PC-9 (cell line): ENCODE results near the gene BAIAP2. TPM values are rescaled to one million over a fixed set of nuclear protein-coding genes. Genes with fewer than 3 reads are reported as not detected.

ENCODE experiments used
- BruUV-seq: library from RNA; stranded (reverse); fragments of 400-500 nt; replicated peaks from 2 replicates; lab custom pipeline; 2021; lab: Mats Ljungman, UMichigan
- CTCF ChIA-PET: fragments of 300-600 bp; sonication (Branson Sonifier 250); formaldehyde crosslinking; loops from one replicate; lab custom pipeline; 2022; ENCODE audit warnings: antibody characterized with exemption; lab: Charles Lee
- POLR2A ChIA-PET: fragments of 300-600 bp; sonication (Branson Sonifier 250); formaldehyde crosslinking; loops from one replicate; lab custom pipeline; 2022; ENCODE audit warnings: antibody characterized with exemption; ENCODE audit not compliant: unreplicated experiment; lab: Charles Lee
- DNase-seq, 2 experiments: peaks; one replicate each; pipeline versions ENCODE4 v3.0.0 to v3.0.0-alpha.2; 2015 to 2022; ENCODE audit warnings: mixed read lengths in 1 of 2
- H2AFZ ChIP-seq: fragments of 200-600 bp; sonication (generic); 2 replicates; pipeline ENCODE4 v1.8.1; 2017; ENCODE audit warnings: antibody characterized with exemption
- H3F3A ChIP-seq: fragments of 200-600 bp; sonication (generic); 2 replicates; pipeline ENCODE4 v1.8.1; 2017; ENCODE audit warnings: antibody characterized with exemption, mild to moderate bottlenecking, low read depth; ENCODE audit not compliant: insufficient read depth
- H3K27ac ChIP-seq: fragments of 200-600 bp; sonication (generic); 2 replicates; pipeline ENCODE4 v1.6.1; 2016; ENCODE audit warnings: mixed run types
- H3K27me3 ChIP-seq: fragments of 200-600 bp; sonication (generic); 2 replicates; pipeline ENCODE4 v1.6.1; 2016; ENCODE audit warnings: low read depth, mixed run types; ENCODE audit not compliant: insufficient read depth
- H3K36me3 ChIP-seq: fragments of 200-600 bp; sonication (generic); 2 replicates; pipeline ENCODE4 v1.6.1; 2016; ENCODE audit warnings: low read depth, mixed run types
- H3K4me1 ChIP-seq: fragments of 200-600 bp; sonication (generic); replicated peaks from 2 replicates; pipeline ENCODE4 v1.6.1; 2016; ENCODE audit warnings: mixed run types; ENCODE audit not compliant: insufficient read depth
- H3K4me2 ChIP-seq: fragments of 200-600 bp; sonication (generic); 2 replicates; pipeline ENCODE4 v1.6.1; 2017; ENCODE audit warnings: mixed run types
- H3K4me3 ChIP-seq: fragments of 200-600 bp; sonication (generic); 2 replicates; pipeline ENCODE4 v1.6.1; 2016; ENCODE audit warnings: mixed run types
- H3K79me2 ChIP-seq: fragments of 200-600 bp; sonication (generic); 2 replicates; pipeline ENCODE4 v1.6.1; 2017; ENCODE audit warnings: low read depth, mixed run types
- H3K9me2 ChIP-seq: fragments of 200-600 bp; sonication (generic); 2 replicates; pipeline ENCODE4 v1.8.1; 2017; ENCODE audit warnings: mild to moderate bottlenecking; ENCODE audit not compliant: insufficient read depth
- H3K9me3 ChIP-seq: fragments of 200-600 bp; sonication (generic); 2 replicates; pipeline ENCODE4 v1.8.1; 2016; ENCODE audit warnings: low read depth; ENCODE audit not compliant: insufficient read depth
- H4K20me1 ChIP-seq: fragments of 200-600 bp; sonication (generic); 2 replicates; pipeline ENCODE4 v1.8.1; 2017; ENCODE audit not compliant: insufficient read depth
- EZH2 ChIP-seq: fragments of 200-600 bp; sonication (generic); IDR thresholded peaks from 2 replicates; pipeline ENCODE4 v1.8.0; 2017; ENCODE audit warnings: antibody characterized with exemption, low read depth
- intact Hi-C: fragments of 100-400 bp; cut with micrococcal nuclease; formaldehyde crosslinking; loops from one replicate; pipeline ENCODE4 v1.10.0; 2022; ENCODE audit not compliant: unreplicated experiment
- total RNA-seq: library from RNA; stranded (reverse); gene quantifications from 2 replicates; pipeline ENCODE4 v1.2.3, GENCODE V29; 2021
- TF ChIP-seq, protein P1 (sequence below): fragments of 200-600 bp; sonication (generic); conservative IDR thresholded peaks from 2 replicates; pipeline ENCODE4 v1.6.1; 2017; ENCODE audit warnings: mixed run types, antibody characterized with exemption, mild to moderate bottlenecking, moderate library complexity

BAIAP2 gene
- total RNA-seq, 1 experiment from 2014 or later: 125 TPM

DNA sequence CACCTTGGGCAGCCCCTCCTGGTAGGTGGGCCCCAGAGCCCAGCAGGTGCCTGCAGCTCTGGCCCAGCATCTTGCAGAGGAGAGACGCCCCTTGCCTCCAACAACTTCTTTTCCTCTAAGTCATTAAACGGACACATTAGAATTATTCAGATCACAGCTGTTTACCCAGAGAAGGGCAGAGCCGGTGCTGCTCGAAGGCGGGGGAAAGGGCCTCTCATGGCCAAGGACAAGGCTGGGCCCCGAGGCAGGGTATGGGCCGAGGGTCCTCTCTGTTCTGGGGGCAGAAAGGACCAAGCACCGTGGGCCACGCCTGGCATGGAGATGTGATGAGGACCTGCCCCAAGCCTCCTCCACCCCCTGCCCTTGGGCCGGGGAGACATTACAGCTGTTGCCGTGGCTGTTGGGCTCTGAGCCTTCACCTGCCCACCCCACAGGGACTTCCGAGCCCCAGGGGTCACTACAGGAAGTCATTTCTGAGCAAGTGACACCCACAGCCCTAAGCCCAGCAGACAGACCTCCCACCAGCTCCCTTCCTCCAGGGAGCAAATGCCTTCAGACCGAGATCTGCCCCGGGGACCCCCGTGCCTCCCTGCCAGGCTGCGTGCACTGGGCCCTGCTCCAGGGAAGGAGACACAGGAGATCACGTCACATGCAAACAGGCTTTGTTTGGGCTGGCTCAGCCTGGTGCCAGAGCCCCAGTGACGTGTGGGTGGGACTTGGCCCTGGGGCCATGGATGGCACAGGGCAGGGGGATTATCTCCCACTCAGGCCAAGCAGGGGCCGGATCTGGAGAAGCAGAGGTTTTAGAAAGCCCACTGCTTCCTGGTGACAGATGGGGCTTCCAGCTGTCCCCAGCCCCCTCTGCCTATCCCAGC lies 129.7 kb downstream of the BAIAP2 start:
- Histone ChIP-seq H3K4me3 (no peak overlapping the region), H3K4me1 (no peaks in the 10 kb centered on the region), H3K27me3 (peaks cover 21% of the 10 kb centered on the region), H3K9me2 (no peaks in the 10 kb centered on the region), H3K9me3 (no peaks in the 10 kb centered on the region), H3K36me3 (no peaks in the 10 kb centered on the region), H4K20me1 (no peaks in the 10 kb centered on the region), H3K4me2 (no peak overlapping the region), H3K27ac (no peak overlapping the region), H3F3A (peaks cover 1% of the 10 kb centered on the region; the same call in 1 of the 2 replicates), H3K79me2 (no peaks in the 10 kb centered on the region), H2AFZ (no peak overlapping the region)
- TF ChIP-seq, protein P1, sequence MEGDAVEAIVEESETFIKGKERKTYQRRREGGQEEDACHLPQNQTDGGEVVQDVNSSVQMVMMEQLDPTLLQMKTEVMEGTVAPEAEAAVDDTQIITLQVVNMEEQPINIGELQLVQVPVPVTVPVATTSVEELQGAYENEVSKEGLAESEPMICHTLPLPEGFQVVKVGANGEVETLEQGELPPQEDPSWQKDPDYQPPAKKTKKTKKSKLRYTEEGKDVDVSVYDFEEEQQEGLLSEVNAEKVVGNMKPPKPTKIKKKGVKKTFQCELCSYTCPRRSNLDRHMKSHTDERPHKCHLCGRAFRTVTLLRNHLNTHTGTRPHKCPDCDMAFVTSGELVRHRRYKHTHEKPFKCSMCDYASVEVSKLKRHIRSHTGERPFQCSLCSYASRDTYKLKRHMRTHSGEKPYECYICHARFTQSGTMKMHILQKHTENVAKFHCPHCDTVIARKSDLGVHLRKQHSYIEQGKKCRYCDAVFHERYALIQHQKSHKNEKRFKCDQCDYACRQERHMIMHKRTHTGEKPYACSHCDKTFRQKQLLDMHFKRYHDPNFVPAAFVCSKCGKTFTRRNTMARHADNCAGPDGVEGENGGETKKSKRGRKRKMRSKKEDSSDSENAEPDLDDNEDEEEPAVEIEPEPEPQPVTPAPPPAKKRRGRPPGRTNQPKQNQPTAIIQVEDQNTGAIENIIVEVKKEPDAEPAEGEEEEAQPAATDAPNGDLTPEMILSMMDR: no peak
- TF ChIP-seq EZH2: no peak
- DNase-seq: no peak
- ChIA-PET CTCF (interaction anchor here (0.6 kb wide), 1 partner anchor 610 kb away, joined by 4 read pairs; no protein-coding TSS in a partner anchor), POLR2A (no interaction called here)
- BruUV-seq: no TSS peak
- intact Hi-C loops: no loop called here

DNA sequence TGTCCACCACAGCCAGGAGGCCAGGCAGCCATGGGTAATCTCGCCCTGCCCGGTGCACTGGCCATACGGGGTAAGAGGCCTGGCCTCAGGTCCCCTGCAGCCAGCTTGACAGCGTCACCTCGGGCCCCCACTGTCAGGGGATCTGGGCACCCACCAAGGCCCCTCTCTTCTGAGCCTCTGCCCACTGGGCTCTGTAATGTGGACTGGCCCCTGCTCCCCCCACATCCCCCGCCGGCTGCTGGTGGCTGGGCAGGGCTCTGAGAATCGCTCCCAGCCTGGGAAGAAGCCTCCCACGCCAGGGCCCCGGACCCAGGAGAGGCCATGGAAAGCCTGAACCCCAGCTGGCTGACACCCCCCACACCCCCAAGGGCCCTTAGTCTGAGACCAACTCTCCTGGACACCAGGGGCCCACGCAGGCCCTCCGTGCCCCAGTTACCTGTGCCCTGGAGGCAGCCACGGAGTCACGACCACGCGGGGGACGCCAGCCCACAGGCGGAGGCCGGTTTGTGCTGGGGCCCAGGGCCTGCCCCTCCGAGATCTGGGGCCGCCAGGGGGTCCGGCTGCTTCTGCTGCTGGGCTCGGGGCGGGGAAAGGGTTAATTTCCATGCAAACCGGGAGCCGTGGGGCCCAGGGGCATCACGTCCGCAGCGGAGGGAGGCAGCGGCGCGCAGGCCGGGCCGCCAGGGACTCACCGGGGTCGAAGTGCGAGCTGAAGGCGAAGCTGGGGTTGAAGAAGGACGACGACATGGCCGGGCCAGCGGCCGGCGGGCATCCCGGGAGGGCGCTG lies 130.5 kb downstream of the BAIAP2 start, which contains the start of gene PVALEF:
Gene PVALEF (plus strand): TSS at position 262 of the 787 bp plus-strand sequence. CDS start 15,720 bp downstream, outside the sequence.
- no TSS peak for BruUV-seq
- no peaks in the 10 kb centered on the region for H3K9me2 ChIP-seq
- H3K36me3 ChIP-seq: no peaks in the 10 kb centered on the region
- H4K20me1 ChIP-seq: no peaks in the 10 kb centered on the region
- no peaks in the 10 kb centered on the region for H3K4me1 ChIP-seq
- H3K27me3 ChIP-seq: peaks cover 21% of the 10 kb centered on the region
- no peak for DNase-seq
- H2AFZ ChIP-seq: no peak within 1 kb of the TSS
- TF ChIP-seq, protein P1: no peak
- no peak for TF ChIP-seq EZH2
- peaks cover 7% of the 10 kb centered on the region; the same call in 1 of the 2 replicates for H3F3A ChIP-seq
- no peak within 1 kb of the TSS for H3K27ac ChIP-seq
- ChIA-PET POLR2A (no interaction called here), CTCF (interaction anchor here (0.5 to 0.6 kb wide), 3 partner anchors 10 to 611 kb away, joined by 3 to 7 read pairs (median 4); no protein-coding TSS in a partner anchor)
- intact Hi-C loops: no loop called here
- H3K4me3 ChIP-seq: no peak within 1 kb of the TSS
- H3K9me3 ChIP-seq: no peaks in the 10 kb centered on the region
- H3K4me2 ChIP-seq: no peak within 1 kb of the TSS
- H3K79me2 ChIP-seq: no peaks in the 10 kb centered on the region

DNA sequence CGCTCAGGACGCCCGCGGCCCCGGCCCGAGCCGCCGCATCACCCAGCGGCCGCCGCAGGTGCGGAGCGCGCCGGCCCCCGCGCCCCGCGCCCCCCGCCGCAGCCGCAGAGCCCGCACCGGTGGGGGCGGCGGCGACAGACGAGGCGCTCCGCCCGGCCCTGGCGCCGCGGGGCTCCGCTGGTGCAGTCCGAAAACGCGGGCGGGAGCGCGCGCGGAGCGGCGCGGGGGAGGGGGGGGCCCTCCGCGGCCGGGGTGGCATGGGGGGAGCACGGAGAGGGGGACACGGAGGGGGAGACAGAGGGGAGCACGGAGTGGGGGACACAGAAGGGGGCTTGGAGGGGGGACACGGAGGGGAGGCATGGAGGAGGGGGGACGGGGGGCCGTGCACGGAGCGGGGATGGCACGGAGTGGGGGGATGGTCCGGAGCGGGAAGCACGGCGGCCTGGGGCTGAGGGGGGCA lies 131.1 kb downstream of the BAIAP2 start, which contains the start of gene AATK:
Gene AATK (minus strand): TSS at position 189 of the 460 bp plus-strand sequence. CDS start 229 bp downstream, outside the sequence.
- intact Hi-C loops: no loop called here
- POLR2A ChIA-PET: no interaction called here
- no peak within 1 kb of the TSS for H2AFZ ChIP-seq
- H3K36me3 ChIP-seq: no peaks in the 10 kb centered on the region
- no peak within 1 kb of the TSS for H3K4me3 ChIP-seq
- no peak within 1 kb of the TSS for H3K27ac ChIP-seq
- BruUV-seq: no TSS peak
- DNase-seq: no peak
- H3K9me2 ChIP-seq: no peaks in the 10 kb centered on the region
- no peaks in the 10 kb centered on the region for H3K79me2 ChIP-seq
- peaks cover 7% of the 10 kb centered on the region; the same call in 1 of the 2 replicates for H3F3A ChIP-seq
- H3K27me3 ChIP-seq: peaks cover 21% of the 10 kb centered on the region
- TF ChIP-seq EZH2: no peak
- TF ChIP-seq, protein P1: no peak
- H3K9me3 ChIP-seq: no peaks in the 10 kb centered on the region
- CTCF ChIA-PET: interaction anchor here (0.5 to 0.6 kb wide), 2 partner anchors 10 to 52 kb away, joined by 3 to 7 read pairs; no protein-coding TSS in a partner anchor
- no peaks in the 10 kb centered on the region for H4K20me1 ChIP-seq
- no peak within 1 kb of the TSS for H3K4me2 ChIP-seq
- no peaks in the 10 kb centered on the region for H3K4me1 ChIP-seq
